Activated T-cell treated with anti-CD3 and anti-CD28 coated beads, Interleukin-2, amount 50 U/mL, for 24 hours (primary cell): ENCODE data around the gene CD300A.
A peak's percentile ranks its signal among the peaks of the same experiment; 100 is the strongest.

Experiments
- DNase-seq: peaks from one replicate; pipeline ENCODE4 v3.0.0-alpha.2; 2020
- H3K27ac Mint-ChIP-seq: 2 replicates; pipeline ENCODE4 v1.8.0; 2020; ENCODE audit warnings: mild to moderate bottlenecking, mixed read lengths
- H3K27me3 Mint-ChIP-seq: 2 replicates; pipeline ENCODE4 v1.8.0; 2020; ENCODE audit warnings: mixed read lengths
- H3K36me3 Mint-ChIP-seq: 2 replicates; pipeline ENCODE4 v1.8.0; 2020; ENCODE audit warnings: low read depth, mixed read lengths
- H3K4me1 Mint-ChIP-seq: 2 replicates; pipeline ENCODE4 v1.8.0; 2020; ENCODE audit warnings: low read depth, mixed read lengths
- H3K4me3 Mint-ChIP-seq: 2 replicates; pipeline ENCODE4 v1.8.0; 2020; ENCODE audit warnings: mild to moderate bottlenecking, moderate library complexity, mixed read lengths
- H3K9me3 Mint-ChIP-seq: 2 replicates; pipeline ENCODE4 v1.8.0; 2020; ENCODE audit warnings: mixed read lengths

Gene CD300A

DNA sequence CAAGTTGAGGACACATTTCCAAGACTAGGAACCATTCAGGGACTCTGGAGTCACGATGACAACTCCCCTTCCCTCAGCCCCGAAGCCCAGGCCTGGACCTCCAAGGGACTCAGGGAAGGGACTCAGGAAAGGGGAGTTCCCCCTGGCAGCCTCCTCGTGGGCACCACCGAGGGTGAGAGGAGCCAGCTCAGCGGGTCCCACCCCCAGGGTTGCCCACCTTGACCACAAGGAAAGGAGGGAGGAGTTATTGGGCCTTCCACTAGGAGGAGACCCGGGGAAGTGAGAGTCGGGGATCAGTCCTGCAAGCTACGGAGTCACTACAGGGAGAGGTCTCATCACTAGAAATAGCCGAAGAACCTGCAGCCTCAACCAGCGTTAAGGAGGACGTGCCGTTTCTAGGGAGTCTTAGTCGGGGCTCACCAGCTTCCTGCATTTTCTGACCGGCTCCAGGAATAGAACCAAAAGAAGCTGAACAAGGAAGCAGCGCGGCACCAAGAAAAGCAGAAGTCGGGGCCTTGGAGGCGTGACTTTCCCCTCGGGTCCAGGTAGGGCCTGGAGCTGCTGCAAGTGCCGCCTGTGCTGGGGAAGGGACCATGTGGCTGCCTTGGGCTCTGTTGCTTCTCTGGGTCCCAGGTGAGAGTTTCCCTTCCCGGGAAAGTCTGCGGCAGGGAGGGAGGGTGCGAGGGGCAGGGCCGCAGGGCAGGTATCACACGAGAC is at the start of gene CD300A:
TSS of gene CD300A (plus strand) at position 524 of the 717 bp plus-strand sequence. CDS start at position 594, 70 bp downstream.
- peaks cover 45% of the 10 kb centered on the region for H3K4me1 Mint-ChIP-seq
- no peaks in the 10 kb centered on the region for H3K9me3 Mint-ChIP-seq
- H3K36me3 Mint-ChIP-seq = no peaks in the 10 kb centered on the region
- DNase-seq = no peak
- H3K4me3 Mint-ChIP-seq = no peak within 1 kb of the TSS
- no peaks in the 10 kb centered on the region for H3K27me3 Mint-ChIP-seq
- peak within 1 kb of the TSS; percentile 55 for H3K27ac Mint-ChIP-seq

DNA sequence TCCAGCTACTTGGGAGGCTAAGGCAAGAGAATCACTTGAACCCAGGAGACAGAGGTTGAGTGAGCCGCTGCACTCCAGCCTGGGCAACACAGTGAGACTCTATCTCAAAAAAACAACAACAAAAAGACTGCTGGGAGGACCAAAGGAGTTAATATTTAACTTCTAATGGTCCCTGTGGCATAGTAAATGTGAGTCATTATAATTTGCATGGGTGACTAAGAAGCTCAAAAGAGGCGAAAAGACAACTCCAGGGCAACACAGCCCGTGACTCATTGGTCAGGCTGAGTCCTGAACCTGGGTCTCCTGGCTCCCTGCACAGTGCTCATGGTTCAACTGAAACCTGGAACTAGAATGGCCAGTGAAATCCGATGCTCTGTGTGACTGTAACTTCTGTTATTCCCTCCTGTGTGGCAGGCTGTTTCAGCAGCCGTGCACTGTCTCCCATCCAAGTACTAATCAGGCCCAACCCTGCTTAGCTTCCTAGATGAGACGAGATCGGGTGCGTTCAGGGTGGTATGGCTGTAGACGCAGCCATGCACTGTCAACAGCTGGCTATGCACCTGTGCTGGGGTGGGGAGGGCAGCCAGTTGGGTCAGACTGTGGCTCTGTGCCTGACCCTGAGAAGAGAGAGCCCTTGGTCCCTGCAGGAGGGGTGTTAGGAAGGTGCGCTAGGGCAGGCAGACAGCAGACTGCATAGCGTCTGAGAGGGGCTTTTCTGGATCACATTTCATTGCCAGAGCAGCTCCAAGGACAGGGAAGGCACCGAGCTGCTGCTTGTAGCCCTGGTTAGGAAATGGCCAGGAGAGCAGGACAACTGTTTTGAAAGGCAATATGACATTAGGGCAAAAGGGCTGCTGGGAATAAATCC is 49.0 kb upstream of the CD300A start:
- no peak overlapping the region for H3K27ac Mint-ChIP-seq

DNA sequence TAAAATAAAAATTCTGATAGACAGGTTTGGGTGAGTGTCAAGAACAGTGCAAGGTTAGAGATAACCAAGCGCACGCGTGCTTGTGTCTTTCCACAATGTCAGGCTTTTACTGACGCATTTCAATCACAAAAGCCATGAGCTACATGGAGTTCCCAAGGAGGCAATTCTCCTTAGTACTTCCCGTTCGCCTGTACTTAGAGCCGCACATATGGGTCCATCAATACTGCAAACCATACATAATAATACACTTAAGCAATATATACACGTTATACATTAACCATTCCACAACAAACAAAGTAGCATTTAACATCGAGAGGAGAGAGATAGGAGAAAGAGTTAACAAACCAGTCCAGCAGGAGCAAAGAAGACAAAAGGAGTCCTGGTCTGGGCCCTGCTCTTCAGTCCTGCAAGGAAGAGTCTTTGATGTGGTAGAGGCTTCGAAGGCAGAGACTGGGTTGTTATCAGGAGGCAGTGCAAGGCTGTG is 46.5 kb upstream of the CD300A start:
- Mint-ChIP-seq H3K4me1 (peaks cover 5% of the 10 kb centered on the region), H3K9me3 (no peaks in the 10 kb centered on the region), H3K4me3 (no peak overlapping the region), H3K27me3 (peaks cover 21% of the 10 kb centered on the region), H3K27ac (no peak overlapping the region), H3K36me3 (no peaks in the 10 kb centered on the region)
- DNase-seq = no peak

More for the DNA sequence above, 49.0 kb upstream of the CD300A start:
- no peak overlapping the region for H3K4me3 Mint-ChIP-seq
- H3K27me3 Mint-ChIP-seq = peaks cover 19% of the 10 kb centered on the region
- DNase-seq = no peak
- no peaks in the 10 kb centered on the region for H3K36me3 Mint-ChIP-seq
- peaks cover 5% of the 10 kb centered on the region for H3K4me1 Mint-ChIP-seq
- no peaks in the 10 kb centered on the region for H3K9me3 Mint-ChIP-seq

DNA sequence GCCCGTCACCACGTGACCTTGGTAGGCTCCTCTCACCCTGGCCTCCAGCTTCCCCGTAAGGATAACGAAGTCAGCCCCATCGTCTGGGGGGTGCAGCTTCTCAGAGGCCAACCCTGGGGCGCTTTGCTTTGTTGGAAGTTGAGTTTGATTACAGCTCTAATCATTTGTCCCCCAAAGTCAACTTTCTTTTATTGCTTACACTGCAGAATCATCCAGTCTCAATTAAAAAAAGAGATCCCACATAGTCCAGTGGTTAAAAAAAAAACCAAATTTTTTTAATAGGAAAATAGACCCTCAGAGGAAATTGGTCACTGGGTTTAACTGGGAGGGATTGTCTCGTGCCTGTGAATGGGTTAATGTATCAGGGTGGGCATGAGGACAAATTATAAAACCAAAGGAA is 42.3 kb upstream of the CD300A start:
- no peak overlapping the region for H3K4me3 Mint-ChIP-seq
- H3K36me3 Mint-ChIP-seq = no peaks in the 10 kb centered on the region
- peaks cover 33% of the 10 kb centered on the region for H3K27me3 Mint-ChIP-seq
- no peaks in the 10 kb centered on the region for H3K4me1 Mint-ChIP-seq
- DNase-seq = no peak
- no peaks in the 10 kb centered on the region for H3K9me3 Mint-ChIP-seq
- no peak overlapping the region for H3K27ac Mint-ChIP-seq

DNA sequence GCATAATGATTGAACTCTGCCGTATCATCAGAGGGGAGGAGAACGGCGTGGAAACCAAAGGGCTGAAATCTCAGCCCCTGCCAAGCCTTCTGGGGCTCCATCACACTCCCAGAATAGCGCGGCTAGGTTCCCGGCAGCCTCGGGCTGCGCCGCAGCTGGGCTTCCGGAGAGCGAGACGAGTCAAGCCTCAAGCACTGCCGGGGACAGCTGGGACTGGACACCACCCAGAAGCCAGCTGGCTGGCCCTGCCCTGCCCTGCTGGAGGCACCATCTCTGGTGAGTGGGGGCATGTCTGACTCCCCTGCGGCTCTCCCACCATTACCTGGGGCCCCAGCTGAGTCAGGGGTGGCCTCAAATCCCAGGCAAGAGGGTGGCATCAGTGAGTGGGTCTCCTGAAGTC is 41.8 kb upstream of the CD300A start:
- Mint-ChIP-seq H3K4me1 (no peaks in the 10 kb centered on the region), H3K27me3 (peaks cover 35% of the 10 kb centered on the region), H3K36me3 (no peaks in the 10 kb centered on the region), H3K27ac (no peak overlapping the region), H3K9me3 (no peaks in the 10 kb centered on the region), H3K4me3 (no peak overlapping the region)
- no peak for DNase-seq

DNA sequence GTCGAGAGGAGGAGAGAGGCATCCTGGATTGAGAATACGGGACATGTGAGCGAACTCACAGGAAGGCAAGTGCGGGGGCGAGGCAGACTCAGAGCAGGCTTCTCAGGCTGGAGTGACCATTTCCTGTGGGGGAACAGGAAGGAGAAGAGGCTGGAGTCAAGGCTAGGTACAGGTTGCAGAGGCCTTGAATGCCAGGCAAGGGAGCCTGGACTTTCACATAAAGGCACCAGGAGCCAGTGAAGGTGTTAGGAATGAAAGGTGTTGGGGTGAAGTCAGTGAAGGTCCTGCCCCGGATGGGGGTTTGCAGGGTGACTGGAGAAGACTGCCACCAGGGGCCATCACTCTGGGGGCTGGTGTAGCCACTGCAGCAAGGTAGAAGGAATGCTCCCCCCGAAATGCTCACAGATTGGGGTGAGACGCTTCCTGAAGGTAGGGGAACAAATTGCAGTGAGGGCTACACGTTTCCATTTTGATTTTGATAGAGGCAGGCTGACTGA is 39.8 kb upstream of the CD300A start:
- H3K27me3 Mint-ChIP-seq = peaks cover 45% of the 10 kb centered on the region
- no peaks in the 10 kb centered on the region for H3K36me3 Mint-ChIP-seq
- H3K9me3 Mint-ChIP-seq = no peaks in the 10 kb centered on the region
- H3K27ac Mint-ChIP-seq = no peak overlapping the region
- no peak for DNase-seq
- H3K4me3 Mint-ChIP-seq = no peak overlapping the region
- peaks cover 13% of the 10 kb centered on the region for H3K4me1 Mint-ChIP-seq

DNA sequence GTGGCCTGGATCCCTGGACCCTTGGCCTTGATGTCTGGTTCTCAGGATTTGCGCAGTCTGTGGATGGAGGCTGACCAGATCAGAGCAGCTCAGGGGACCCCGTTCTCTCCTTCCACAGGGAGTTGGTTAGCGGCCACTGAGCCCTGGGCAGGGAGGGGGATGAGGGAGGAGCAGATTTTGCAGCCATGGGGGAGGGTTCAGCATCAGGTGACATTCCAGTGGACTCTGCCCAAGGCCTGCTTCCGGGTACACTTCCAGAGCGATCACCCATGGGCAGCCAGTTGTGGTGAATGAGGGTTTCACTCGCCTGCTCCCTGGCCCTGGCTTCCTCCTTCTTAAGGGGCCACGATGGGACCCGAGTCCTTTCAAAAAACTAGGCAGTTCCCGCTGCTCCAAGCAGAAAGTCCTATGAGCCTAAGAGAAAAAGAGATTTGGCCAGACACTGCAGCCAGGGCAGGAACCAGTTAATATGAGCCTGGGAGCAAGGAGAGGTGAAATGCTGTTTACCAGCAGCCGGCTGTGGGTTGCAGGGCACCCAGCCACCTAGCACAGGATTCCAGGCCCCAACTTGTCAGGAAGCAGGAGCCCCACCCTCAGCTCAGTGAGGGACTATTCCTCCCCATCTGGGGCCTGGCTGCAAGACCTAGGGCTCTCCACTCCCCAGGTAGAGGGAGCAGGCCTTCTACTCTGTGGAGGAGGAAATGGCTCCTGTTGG is 39.2 kb upstream of the CD300A start:
- H3K27ac Mint-ChIP-seq = no peak overlapping the region
- H3K27me3 Mint-ChIP-seq = peaks cover 50% of the 10 kb centered on the region
- H3K4me1 Mint-ChIP-seq = peaks cover 17% of the 10 kb centered on the region
- H3K36me3 Mint-ChIP-seq = no peaks in the 10 kb centered on the region
- H3K9me3 Mint-ChIP-seq = no peaks in the 10 kb centered on the region
- no peak overlapping the region for H3K4me3 Mint-ChIP-seq
- no peak for DNase-seq

DNA sequence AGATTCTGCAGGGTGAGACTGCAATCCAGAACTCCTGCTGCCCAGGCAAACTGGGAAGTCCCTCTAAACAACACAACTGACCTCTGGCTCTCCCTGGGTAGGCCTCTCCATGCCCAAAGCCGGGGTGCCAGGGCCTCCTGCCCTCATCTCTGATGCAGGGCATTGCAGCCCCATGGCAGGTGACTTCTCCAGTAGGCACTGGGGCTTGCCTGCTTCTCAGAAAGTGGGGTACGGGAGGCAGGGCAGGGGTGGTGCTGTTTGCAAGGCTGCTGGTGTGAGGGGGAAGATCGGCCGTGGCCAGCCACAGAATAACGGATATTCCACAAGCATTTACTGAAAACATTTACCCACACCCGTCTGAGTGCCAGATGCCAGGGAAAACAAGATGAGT is 38.7 kb upstream of the CD300A start:
- no peak for DNase-seq
- no peak overlapping the region for H3K4me3 Mint-ChIP-seq
- H3K27me3 Mint-ChIP-seq = peaks cover 47% of the 10 kb centered on the region
- no peaks in the 10 kb centered on the region for H3K9me3 Mint-ChIP-seq
- no peak overlapping the region for H3K27ac Mint-ChIP-seq
- H3K36me3 Mint-ChIP-seq = no peaks in the 10 kb centered on the region
- peaks cover 17% of the 10 kb centered on the region for H3K4me1 Mint-ChIP-seq

DNA sequence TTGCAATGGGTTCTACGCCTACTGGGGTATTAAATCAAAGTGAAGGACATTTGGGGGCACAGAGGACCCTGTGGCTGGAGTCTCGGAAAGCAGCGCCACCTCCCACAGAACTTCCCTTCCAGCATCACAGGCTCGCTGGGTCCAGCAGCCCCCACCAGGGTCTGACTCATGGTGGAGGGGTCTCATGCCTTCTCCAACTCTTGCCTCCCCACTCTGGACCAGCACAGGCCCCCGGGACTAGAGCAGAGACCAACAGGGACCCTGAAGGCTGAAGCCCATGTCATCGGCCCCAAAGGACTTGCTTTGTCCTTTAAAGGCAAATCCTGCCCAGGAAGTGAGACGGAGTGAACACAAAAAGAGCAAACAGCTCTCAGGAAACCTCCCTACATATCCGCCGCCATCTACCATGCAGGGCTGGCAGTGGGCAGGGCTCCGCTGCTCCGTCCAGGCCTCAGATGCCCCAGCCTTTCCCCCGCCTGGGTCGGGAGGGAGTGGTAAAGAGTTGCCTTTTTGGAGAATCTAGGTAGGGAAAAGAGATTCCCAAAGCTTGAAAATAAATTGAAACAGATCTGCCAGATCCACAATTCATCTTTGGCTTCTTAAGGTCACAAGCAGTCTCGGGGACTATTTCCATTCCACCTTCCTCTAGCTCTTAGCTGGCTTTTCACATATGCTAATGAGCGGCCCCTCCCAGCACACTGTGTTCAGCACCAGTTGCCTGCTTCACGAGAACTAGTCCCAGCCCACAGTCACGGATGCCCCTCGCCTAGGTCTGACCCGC is 36.6 kb upstream of the CD300A start:
- Mint-ChIP-seq H3K27me3 (peaks cover 62% of the 10 kb centered on the region), H3K4me3 (no peak overlapping the region), H3K27ac (no peak overlapping the region)

DNA sequence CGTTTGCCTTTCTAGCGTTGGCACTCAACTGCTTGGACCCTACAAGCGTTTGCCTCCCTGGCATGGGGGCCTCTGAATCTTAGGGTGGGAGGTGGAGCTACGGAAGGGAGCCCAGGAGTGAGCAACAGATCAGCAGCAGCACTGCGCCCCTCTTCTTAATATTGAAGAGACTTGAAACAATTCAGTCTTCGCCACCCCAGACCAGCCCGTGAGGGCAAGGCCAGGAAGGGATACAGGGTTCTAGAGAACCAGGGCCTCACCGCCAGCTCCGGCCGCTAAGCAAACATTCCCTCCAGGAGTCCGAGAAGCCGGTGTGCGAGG is 36.1 kb upstream of the CD300A start:
- H3K9me3 Mint-ChIP-seq = no peaks in the 10 kb centered on the region
- H3K27ac Mint-ChIP-seq = no peak overlapping the region
- no peaks in the 10 kb centered on the region for H3K36me3 Mint-ChIP-seq
- no peak for DNase-seq
- peaks cover 64% of the 10 kb centered on the region for H3K27me3 Mint-ChIP-seq
- peak overlapping the region; percentile 31 for H3K4me3 Mint-ChIP-seq
- peaks cover 17% of the 10 kb centered on the region for H3K4me1 Mint-ChIP-seq

More for the DNA sequence above, 36.6 kb upstream of the CD300A start:
- Mint-ChIP-seq H3K36me3 (no peaks in the 10 kb centered on the region), H3K4me1 (peaks cover 17% of the 10 kb centered on the region), H3K9me3 (no peaks in the 10 kb centered on the region)
- no peak for DNase-seq

DNA sequence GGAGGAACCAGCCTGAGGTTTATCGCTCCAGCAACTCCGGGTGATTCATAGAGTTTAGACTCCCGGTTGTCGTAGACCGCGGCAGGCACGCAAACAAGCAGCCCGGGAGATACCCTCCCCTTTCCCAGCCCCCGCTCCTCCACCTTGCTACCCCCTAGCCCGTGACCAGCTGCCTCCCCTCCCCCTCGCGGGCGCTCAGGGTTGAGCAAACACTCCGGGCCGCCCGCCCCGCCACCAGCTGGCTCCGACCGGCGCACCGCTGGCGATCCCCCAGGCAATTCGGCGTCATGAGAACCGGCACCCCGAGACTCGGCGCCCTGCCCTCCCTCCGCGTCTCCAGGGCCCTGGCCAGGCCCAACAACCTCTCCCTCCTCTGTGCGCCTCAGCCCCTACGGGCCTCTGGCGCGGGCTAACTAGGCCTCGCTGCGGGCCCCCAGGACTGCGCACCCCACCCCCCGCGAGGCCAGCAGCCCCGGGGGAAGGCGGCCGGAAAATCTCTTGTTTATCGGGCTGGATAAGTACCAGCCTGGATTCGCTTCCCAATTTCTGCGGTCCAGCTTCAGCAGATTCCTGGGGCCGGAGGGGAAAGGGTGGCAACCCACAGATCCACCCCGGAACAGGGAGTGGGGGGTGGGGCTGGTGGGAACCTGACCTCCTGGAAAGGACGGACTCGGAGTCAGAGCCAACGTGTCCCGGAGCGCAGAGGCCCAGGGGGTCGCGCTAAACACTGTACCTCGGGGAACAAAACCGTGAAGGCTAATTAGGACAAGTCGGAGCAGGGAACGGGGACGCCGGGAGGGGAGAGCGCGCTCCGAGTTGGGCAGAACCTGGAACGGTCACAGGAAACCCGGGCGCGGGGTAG is 35.5 kb upstream of the CD300A start:
- Mint-ChIP-seq H3K4me3 (peak overlapping the region; percentile 69), H3K27me3 (peaks cover 70% of the 10 kb centered on the region), H3K4me1 (peaks cover 17% of the 10 kb centered on the region), H3K36me3 (no peaks in the 10 kb centered on the region), H3K27ac (no peak overlapping the region), H3K9me3 (no peaks in the 10 kb centered on the region)
- peak; percentile 40 for DNase-seq

DNA sequence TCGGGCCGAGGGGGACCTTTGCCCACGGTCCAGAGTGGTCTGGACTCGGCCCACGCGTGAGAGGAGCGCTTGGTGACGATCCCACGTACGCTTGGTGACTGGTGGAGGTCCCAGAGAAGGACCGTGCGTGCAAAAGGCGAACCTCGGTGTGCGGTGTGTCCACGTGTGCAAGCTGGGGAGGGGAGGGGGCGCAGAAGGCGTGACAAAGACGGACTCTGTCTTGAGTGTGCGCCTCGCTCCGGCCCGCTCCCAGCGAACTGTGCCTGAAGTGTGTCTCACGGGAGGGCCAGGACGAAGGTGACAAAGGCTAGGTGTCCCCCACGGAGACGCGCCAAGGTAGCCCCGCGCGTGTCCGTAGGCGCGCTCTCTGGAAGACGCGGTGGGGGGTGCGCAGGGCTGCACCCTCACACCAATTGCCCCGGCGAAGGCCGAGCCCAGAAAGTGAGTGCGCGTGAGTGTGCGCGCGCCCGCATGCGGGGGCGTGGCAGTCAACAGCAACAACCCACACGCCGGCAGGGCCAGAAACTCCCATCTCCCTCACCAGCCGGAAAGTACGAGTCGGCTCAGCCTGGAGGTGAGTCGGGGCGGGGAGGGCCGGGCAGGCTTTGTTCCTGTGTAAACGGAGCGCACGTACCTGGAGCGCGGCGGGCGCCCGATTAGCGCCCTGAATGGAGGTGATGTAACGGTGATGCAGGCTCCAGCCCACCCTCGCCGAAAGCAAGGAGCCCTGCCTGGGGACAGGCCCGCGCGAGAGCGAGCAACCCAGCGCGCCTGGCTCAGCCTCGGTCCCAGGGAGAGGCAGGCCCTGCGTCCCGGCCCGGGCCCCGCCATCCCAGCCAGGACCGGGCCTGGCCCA is 34.6 kb upstream of the CD300A start, which contains the start of gene GPRC5C:
TSS of gene GPRC5C (plus strand) at position 521 of the 856 bp plus-strand sequence. CDS start 7,689 bp downstream, outside the sequence.
- Mint-ChIP-seq H3K27me3 (peaks cover 70% of the 10 kb centered on the region), H3K36me3 (no peaks in the 10 kb centered on the region), H3K27ac (no peak within 1 kb of the TSS), H3K9me3 (no peaks in the 10 kb centered on the region), H3K4me1 (peaks cover 17% of the 10 kb centered on the region), H3K4me3 (peak within 1 kb of the TSS; percentile 69)
- peak; percentile 60 for DNase-seq

DNA sequence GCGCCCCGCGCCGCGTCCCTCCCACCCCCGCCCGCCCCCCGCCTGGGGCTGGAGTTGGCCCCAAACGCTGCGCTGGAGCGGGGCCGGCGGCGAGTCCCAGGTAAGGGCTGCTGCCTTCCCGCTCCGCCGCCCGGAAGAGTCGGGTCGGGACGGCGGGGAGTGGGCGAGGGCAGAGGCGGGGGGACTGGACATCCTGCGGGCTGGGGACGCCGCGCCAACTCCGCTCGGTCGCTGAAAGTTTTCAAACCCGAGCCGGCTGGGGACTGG is 34.1 kb upstream of the CD300A start:
- no peaks in the 10 kb centered on the region for H3K36me3 Mint-ChIP-seq
- H3K27ac Mint-ChIP-seq = no peak overlapping the region
- DNase-seq = no peak
- no peaks in the 10 kb centered on the region for H3K9me3 Mint-ChIP-seq
- peaks cover 74% of the 10 kb centered on the region for H3K27me3 Mint-ChIP-seq
- no peak overlapping the region for H3K4me3 Mint-ChIP-seq
- H3K4me1 Mint-ChIP-seq = peaks cover 17% of the 10 kb centered on the region
